NCI-H2196 (cell line): Measurements from ENCODE around the gene KRT222.

ENCODE experiments used
- DNase-seq: peaks from one replicate; lab custom pipeline; 2025; ENCODE audit not compliant: unreplicated experiment; lab: John Stamatoyannopoulos, UW

Gene KRT222

GRCh38 chr17:40659911-40660310 is 5.1 kb downstream of the KRT222 start:
- DNase-seq, result no peak

- DNase-seq, result no peak
Measured at GRCh38 chr17:40658396-40658795, 6.6 kb downstream of the KRT222 start.

- DNase-seq, result no peak
Measured at GRCh38 chr17:40651939-40652338, 13.0 kb downstream of the KRT222 start.

GRCh38 chr17:40648384-40648968 is 16.5 kb downstream of the KRT222 start:
- peak; percentile 14 for DNase-seq

- DNase-seq, result peak; percentile 56
Measured at GRCh38 chr17:40647624-40648383, 17.2 kb downstream of the KRT222 start, which contains the start of gene SMARCE1. TSS of gene SMARCE1 (minus strand) at chr17:40647818. CDS start at chr17:40645802, 2,016 bp downstream.

- no peak for DNase-seq
Measured at GRCh38 chr17:40646791-40647623, 18.0 kb downstream of the KRT222 start.

GRCh38 chr17:40645943-40646342 is 19.0 kb downstream of the KRT222 start:
- no peak for DNase-seq

- no peak for DNase-seq
Measured at GRCh38 chr17:40645291-40645690, 19.7 kb downstream of the KRT222 start.

GRCh38 chr17:40637931-40638330 is 27.0 kb downstream of the KRT222 start:
- DNase-seq, result no peak

- no peak for DNase-seq
Measured at GRCh38 chr17:40633871-40634270, 31.1 kb downstream of the KRT222 start.

- no peak for DNase-seq
Measured at GRCh38 chr17:40632216-40632615, 32.8 kb downstream of the KRT222 start.

- DNase-seq, result no peak
Measured at GRCh38 chr17:40629842-40630241, 35.1 kb downstream of the KRT222 start.

GRCh38 chr17:40625311-40625710 is 39.7 kb downstream of the KRT222 start:
- DNase-seq, result no peak

- DNase-seq, result no peak
Measured at GRCh38 chr17:40623419-40624210, 41.4 kb downstream of the KRT222 start.

GRCh38 chr17:40622509-40622928 is 42.5 kb downstream of the KRT222 start:
- DNase-seq, result no peak

GRCh38 chr17:40621578-40621977 is 43.4 kb downstream of the KRT222 start:
- no peak for DNase-seq

GRCh38 chr17:40621019-40621418 is 44.0 kb downstream of the KRT222 start:
- DNase-seq, result no peak

- DNase-seq, result no peak
Measured at GRCh38 chr17:40618754-40619625, 46.0 kb downstream of the KRT222 start.

GRCh38 chr17:40617678-40618240 is 47.2 kb downstream of the KRT222 start:
- no peak for DNase-seq

- no peak for DNase-seq
Measured at GRCh38 chr17:40616592-40616991, 48.4 kb downstream of the KRT222 start.
